ENCODE data around the gene NTRK2.

The NTRK2 gene

GRCh38 chr9:84850830-84851392 lies 181.4 kb downstream of the NTRK2 start:
- no peak for DNase-seq (ENCODE audit: low read depth in 2 of 2)

GRCh38 chr9:84851935-84852585 lies 182.5 kb downstream of the NTRK2 start:
- no peak for DNase-seq (ENCODE audit: low read depth in 2 of 2)

- no peak for DNase-seq (ENCODE audit: low read depth in 2 of 2)
Observed at GRCh38 chr9:84852617-84853301, 183.2 kb downstream of the NTRK2 start.

- DNase-seq (ENCODE audit: low read depth in 2 of 2) = no peak
Observed at GRCh38 chr9:84856181-84856632, 186.7 kb downstream of the NTRK2 start.

GRCh38 chr9:84857211-84857610 lies 187.7 kb downstream of the NTRK2 start:
- no peak for DNase-seq (ENCODE audit: low read depth in 2 of 2)

- no peak for DNase-seq (ENCODE audit: low read depth in 2 of 2)
Observed at GRCh38 chr9:84858364-84858763, 188.8 kb downstream of the NTRK2 start.

- DNase-seq (ENCODE audit: low read depth in 2 of 2) = no peak
Observed at GRCh38 chr9:84860249-84861115, 191.0 kb downstream of the NTRK2 start.

GRCh38 chr9:84861455-84861854 lies 191.9 kb downstream of the NTRK2 start:
- DNase-seq (ENCODE audit: low read depth in 2 of 2) = no peak

- DNase-seq (ENCODE audit: low read depth in 2 of 2) = no peak
Observed at GRCh38 chr9:84862308-84862707, 192.8 kb downstream of the NTRK2 start.

- DNase-seq (ENCODE audit: low read depth in 2 of 2) = no peak
Observed at GRCh38 chr9:84862810-84863287, 193.3 kb downstream of the NTRK2 start.

GRCh38 chr9:84863372-84863771 lies 193.8 kb downstream of the NTRK2 start:
- no peak for DNase-seq (ENCODE audit: low read depth in 2 of 2)

GRCh38 chr9:84866396-84867175 lies 197.1 kb downstream of the NTRK2 start:
- DNase-seq (ENCODE audit: low read depth in 2 of 2) = no peak

GRCh38 chr9:84867186-84867585 lies 197.7 kb downstream of the NTRK2 start:
- no peak for DNase-seq (ENCODE audit: low read depth in 2 of 2)

GRCh38 chr9:84869091-84869490 lies 199.6 kb downstream of the NTRK2 start:
- DNase-seq (ENCODE audit: low read depth in 2 of 2) = no peak

GRCh38 chr9:84871983-84872382 lies 202.5 kb downstream of the NTRK2 start:
- no peak for DNase-seq (ENCODE audit: low read depth in 2 of 2)

GRCh38 chr9:84874022-84874421 lies 204.5 kb downstream of the NTRK2 start:
- no peak for DNase-seq (ENCODE audit: low read depth in 2 of 2)

- DNase-seq (ENCODE audit: low read depth in 2 of 2) = no peak
Observed at GRCh38 chr9:84874596-84874995, 205.1 kb downstream of the NTRK2 start.

GRCh38 chr9:84875193-84875592 lies 205.7 kb downstream of the NTRK2 start:
- no peak for DNase-seq (ENCODE audit: low read depth in 2 of 2)

GRCh38 chr9:84879631-84880030 lies 210.1 kb downstream of the NTRK2 start:
- DNase-seq (ENCODE audit: low read depth in 2 of 2) = no peak

GRCh38 chr9:84880835-84881234 lies 211.3 kb downstream of the NTRK2 start:
- no peak for DNase-seq (ENCODE audit: low read depth in 2 of 2)

- no peak for DNase-seq (ENCODE audit: low read depth in 2 of 2)
Observed at GRCh38 chr9:84886866-84887265, 217.3 kb downstream of the NTRK2 start.

Data from stimulated activated CD4-positive, alpha-beta T cell treated with anti-CD3 and anti-CD28 coated beads, Interleukin-12 subunit alpha, Interleukin-12 subunit beta, amount 100 ng/mL, for 24 hours (primary cell).